ENCODE data around the gene CDH5.

DNA sequence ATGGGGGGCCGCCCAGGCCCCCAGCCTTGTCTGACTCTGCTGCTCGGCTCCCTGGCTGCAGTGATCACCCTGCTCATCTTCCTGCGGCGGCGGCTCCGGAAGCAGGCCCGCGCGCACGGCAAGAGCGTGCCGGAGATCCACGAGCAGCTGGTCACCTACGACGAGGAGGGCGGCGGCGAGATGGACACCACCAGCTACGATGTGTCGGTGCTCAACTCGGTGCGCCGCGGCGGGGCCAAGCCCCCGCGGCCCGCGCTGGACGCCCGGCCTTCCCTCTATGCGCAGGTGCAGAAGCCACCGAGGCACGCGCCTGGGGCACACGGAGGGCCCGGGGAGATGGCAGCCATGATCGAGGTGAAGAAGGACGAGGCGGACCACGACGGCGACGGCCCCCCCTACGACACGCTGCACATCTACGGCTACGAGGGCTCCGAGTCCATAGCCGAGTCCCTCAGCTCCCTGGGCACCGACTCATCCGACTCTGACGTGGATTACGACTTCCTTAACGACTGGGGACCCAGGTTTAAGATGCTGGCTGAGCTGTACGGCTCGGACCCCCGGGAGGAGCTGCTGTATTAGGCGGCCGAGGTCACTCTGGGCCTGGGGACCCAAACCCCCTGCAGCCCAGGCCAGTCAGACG is 36.2 kb downstream of the CDH5 start:
- TF ChIP-seq, protein P1, sequence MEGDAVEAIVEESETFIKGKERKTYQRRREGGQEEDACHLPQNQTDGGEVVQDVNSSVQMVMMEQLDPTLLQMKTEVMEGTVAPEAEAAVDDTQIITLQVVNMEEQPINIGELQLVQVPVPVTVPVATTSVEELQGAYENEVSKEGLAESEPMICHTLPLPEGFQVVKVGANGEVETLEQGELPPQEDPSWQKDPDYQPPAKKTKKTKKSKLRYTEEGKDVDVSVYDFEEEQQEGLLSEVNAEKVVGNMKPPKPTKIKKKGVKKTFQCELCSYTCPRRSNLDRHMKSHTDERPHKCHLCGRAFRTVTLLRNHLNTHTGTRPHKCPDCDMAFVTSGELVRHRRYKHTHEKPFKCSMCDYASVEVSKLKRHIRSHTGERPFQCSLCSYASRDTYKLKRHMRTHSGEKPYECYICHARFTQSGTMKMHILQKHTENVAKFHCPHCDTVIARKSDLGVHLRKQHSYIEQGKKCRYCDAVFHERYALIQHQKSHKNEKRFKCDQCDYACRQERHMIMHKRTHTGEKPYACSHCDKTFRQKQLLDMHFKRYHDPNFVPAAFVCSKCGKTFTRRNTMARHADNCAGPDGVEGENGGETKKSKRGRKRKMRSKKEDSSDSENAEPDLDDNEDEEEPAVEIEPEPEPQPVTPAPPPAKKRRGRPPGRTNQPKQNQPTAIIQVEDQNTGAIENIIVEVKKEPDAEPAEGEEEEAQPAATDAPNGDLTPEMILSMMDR (IDR thresholded peaks at IDR 0.05; ENCODE audit: low read length) = no peak
- TF ChIP-seq EZH2 (IDR thresholded peaks at IDR 0.05; ENCODE audit: borderline replicate concordance, low read length) = no peak

Data from OCI-LY1 (cell line).